Breast epithelium (tissue), 3 donors: Measurements from ENCODE around the gene CADM2.

ENCODE experiments used
- CTCF ChIP-seq, 3 donors: fragments of 450-650 bp; IDR thresholded peaks; one replicate each; pipeline ENCODE4 v1.5.1; 2016 to 2017; ENCODE audit warnings: antibody characterized with exemption in 3 of 3, mild to moderate bottlenecking in 3 of 3, moderate library complexity in 3 of 3
- POLR2A ChIP-seq: fragments of 450-650 bp; IDR thresholded peaks from one replicate; pipeline ENCODE4 v1.6.1; 2016; ENCODE audit warnings: antibody characterized with exemption, mild to moderate bottlenecking, moderate library complexity
- POLR2AphosphoS5 ChIP-seq, 3 donors: sonication (generic); formaldehyde crosslinking; IDR thresholded peaks; one replicate each; pipeline ENCODE4 v1.6.1; 2017; ENCODE audit warnings: antibody characterized with exemption in 3 of 3

GRCh38 chr3:85252686-85253085 is 293.9 kb downstream of the CADM2 start:
- TF ChIP-seq CTCF (IDR thresholded peaks at IDR 0.05) (no peak), POLR2A (no peak), POLR2AphosphoS5 (IDR thresholded peaks at IDR 0.05) (no peak)
